ENCODE results near the gene RIPOR1. TPM values are rescaled to one million over a fixed set of nuclear protein-coding genes. Genes with fewer than 3 reads are reported as not detected.

Gene RIPOR1
- total RNA-seq, 2 donors from 2014 or later = 39.9 to 54.1 TPM

DNA sequence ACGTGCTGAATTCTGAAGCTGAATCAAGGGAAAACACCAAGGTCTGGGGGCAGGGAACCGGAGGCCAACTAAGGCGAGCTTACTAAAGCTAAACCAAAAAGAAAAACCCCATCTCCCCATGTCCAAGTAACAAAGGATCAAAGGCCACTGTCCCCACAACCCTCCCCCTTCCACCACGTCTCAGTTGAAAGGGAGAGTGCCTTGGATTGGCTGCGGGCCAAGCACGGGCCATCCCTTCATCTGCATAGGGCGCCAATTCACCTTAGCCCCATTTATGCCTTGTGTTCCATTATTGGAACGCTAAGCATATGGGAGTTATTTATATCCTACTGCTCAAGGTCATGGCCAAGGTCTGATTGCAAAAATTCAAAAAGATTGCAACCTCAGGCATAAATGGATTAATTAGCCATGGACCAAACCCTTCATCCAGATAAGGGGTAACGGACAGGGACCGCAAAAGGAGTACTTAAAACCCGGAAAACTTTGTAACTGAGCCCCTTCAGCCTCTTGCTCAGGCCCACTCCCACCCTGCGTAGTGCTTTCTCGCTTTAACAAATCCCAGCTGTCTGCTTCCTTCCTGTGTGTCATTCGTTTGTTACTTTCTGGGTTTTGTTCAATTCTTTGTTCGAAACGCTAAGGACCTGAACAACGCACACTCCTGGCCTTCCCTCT lies 46.9 kb upstream of the RIPOR1 start:
- Histone ChIP-seq H3K36me3 (ENCODE audit: control insufficient read depth, insufficient read depth, low read length) (peaks cover 5% of the 10 kb centered on the region), H3K27ac (ENCODE audit: low read depth, low read length) (peak overlapping the region; percentile 74), H3K9ac (ENCODE audit: extremely low read depth, low read length, poor library complexity, severe bottlenecking) (peak overlapping the region; percentile 49), H3K4me1 (ENCODE audit: control insufficient read depth, insufficient read depth, low read length) (peaks cover 5% of the 10 kb centered on the region), H3K9me3 (ENCODE audit: control insufficient read depth, low read length) (no peaks in the 10 kb centered on the region), H3K27me3 (ENCODE audit: control insufficient read depth, insufficient read depth, low read length, poor library complexity, severe bottlenecking) (no peaks in the 10 kb centered on the region), H3K4me3 (ENCODE audit: low read length) (peak overlapping the region; percentile 94)
- peaks cover 8% of the 10 kb centered on the region for H3K27me3 Mint-ChIP-seq (ENCODE audit: insufficient read depth)
- no peak for DNase-seq
- peak overlapping the region; percentile 97 for H3K27ac Mint-ChIP-seq
- H3K4me3 Mint-ChIP-seq = peak overlapping the region; percentile 97
- WGBS, 2 experiments (ENCODE audit: insufficient coverage in 1 of 2, insufficient read length in 1 of 2) = 65 to 74% methylated on average over 12 to 17 of the region's 17 CpGs
- no peak for TF ChIP-seq CTCF (conservative IDR thresholded peaks at IDR 0.05)
- H3K9me3 Mint-ChIP-seq = no peaks in the 10 kb centered on the region
- H3K4me1 Mint-ChIP-seq = peaks cover 6% of the 10 kb centered on the region
- peaks cover 7% of the 10 kb centered on the region for H3K36me3 Mint-ChIP-seq (ENCODE audit: low read depth)

GRCh38 chr16:67482233-67482924 lies 46.2 kb upstream of the RIPOR1 start:
- peak overlapping the region; percentile 97 for H3K4me3 Mint-ChIP-seq

GRCh38 chr16:67483150-67483549 lies 45.5 kb upstream of the RIPOR1 start, which contains the start of gene AGRP:
AGRP (minus strand) TSS chr16:67483547; CDS start chr16:67483398, 149 bp downstream.
- peaks cover 22% of the 10 kb centered on the region for H3K27me3 Mint-ChIP-seq (ENCODE audit: insufficient read depth)
- peaks cover 5% of the 10 kb centered on the region for H3K4me1 ChIP-seq (ENCODE audit: control insufficient read depth, insufficient read depth, low read length)
- H3K4me3 Mint-ChIP-seq = no peak within 1 kb of the TSS
- no peak for DNase-seq
- TF ChIP-seq CTCF (conservative IDR thresholded peaks at IDR 0.05) = no peak
- H3K9ac ChIP-seq (ENCODE audit: extremely low read depth, low read length, poor library complexity, severe bottlenecking) = no peak within 1 kb of the TSS
- H3K27ac ChIP-seq (ENCODE audit: low read depth, low read length) = no peak within 1 kb of the TSS
- H3K9me3 Mint-ChIP-seq = no peaks in the 10 kb centered on the region
- H3K4me3 ChIP-seq (ENCODE audit: low read length) = peak within 1 kb of the TSS; percentile 94
- no peak within 1 kb of the TSS for H3K27ac Mint-ChIP-seq
- H3K36me3 Mint-ChIP-seq (ENCODE audit: low read depth) = peaks cover 3% of the 10 kb centered on the region
- H3K36me3 ChIP-seq (ENCODE audit: control insufficient read depth, insufficient read depth, low read length) = no peaks in the 10 kb centered on the region
- no peaks in the 10 kb centered on the region for H3K27me3 ChIP-seq (ENCODE audit: control insufficient read depth, insufficient read depth, low read length, poor library complexity, severe bottlenecking)
- H3K4me1 Mint-ChIP-seq = peaks cover 6% of the 10 kb centered on the region
- H3K9me3 ChIP-seq (ENCODE audit: control insufficient read depth, low read length) = no peaks in the 10 kb centered on the region
- WGBS, 2 experiments (ENCODE audit: insufficient coverage in 1 of 2, insufficient read length in 1 of 2) = 95 to 100% methylated on average over 2 to 6 of the region's 6 CpGs

More at GRCh38 chr16:67482233-67482924, 46.2 kb upstream of the RIPOR1 start:
- Mint-ChIP-seq H3K4me1 (peaks cover 6% of the 10 kb centered on the region), H3K36me3 (ENCODE audit: low read depth) (peaks cover 7% of the 10 kb centered on the region), H3K9me3 (no peaks in the 10 kb centered on the region), H3K27ac (no peak overlapping the region), H3K27me3 (ENCODE audit: insufficient read depth) (peaks cover 14% of the 10 kb centered on the region)
- H3K9ac ChIP-seq (ENCODE audit: extremely low read depth, low read length, poor library complexity, severe bottlenecking) = no peak overlapping the region
- H3K4me3 ChIP-seq (ENCODE audit: low read length) = peak overlapping the region; percentile 94
- WGBS, 2 experiments (ENCODE audit: insufficient coverage in 1 of 2, insufficient read length in 1 of 2) = 92 to 93% methylated on average over 16 to 25 of the region's 25 CpGs
- H3K9me3 ChIP-seq (ENCODE audit: control insufficient read depth, low read length) = no peaks in the 10 kb centered on the region
- no peaks in the 10 kb centered on the region for H3K27me3 ChIP-seq (ENCODE audit: control insufficient read depth, insufficient read depth, low read length, poor library complexity, severe bottlenecking)
- no peak overlapping the region for H3K27ac ChIP-seq (ENCODE audit: low read depth, low read length)
- TF ChIP-seq CTCF (conservative IDR thresholded peaks at IDR 0.05) = no peak
- H3K4me1 ChIP-seq (ENCODE audit: control insufficient read depth, insufficient read depth, low read length) = peaks cover 5% of the 10 kb centered on the region
- peaks cover 5% of the 10 kb centered on the region for H3K36me3 ChIP-seq (ENCODE audit: control insufficient read depth, insufficient read depth, low read length)
- DNase-seq = no peak

Measured in endodermal cell (in vitro differentiated cells).